GM18498 (cell line): ENCODE measurements around the gene MUC22.
"Not testable (repeated sequence)": the region's sequence is repeated elsewhere in the genome, so short reads cannot be mapped to it uniquely, and the experiment has no call there.

Experiments
- ATAC-seq: cut with Tn5 transposase; IDR thresholded peaks from one replicate; pipeline ENCODE4 v1.9.1; 2021; ENCODE audit warnings: mild to moderate bottlenecking, moderate library complexity; ENCODE audit not compliant: unreplicated experiment

Gene MUC22

DNA sequence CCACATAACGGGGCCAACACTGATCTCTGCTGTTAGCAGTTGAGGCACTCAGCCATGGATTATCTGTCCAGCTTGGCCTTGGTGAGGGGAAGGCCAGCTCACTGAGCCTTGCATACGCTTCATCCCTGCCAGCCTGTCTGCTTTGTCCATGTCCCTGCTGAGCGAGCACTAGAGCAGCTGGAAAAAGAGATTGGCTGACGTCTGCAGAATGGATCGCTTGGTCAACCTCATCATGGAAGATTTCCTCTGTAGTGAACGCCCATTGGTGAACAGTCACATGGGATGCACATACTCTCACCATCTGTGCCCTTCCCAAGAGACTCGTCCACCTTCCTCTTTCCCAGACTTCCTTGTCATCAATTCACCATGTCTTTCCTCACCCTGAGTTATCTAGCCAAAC lies 26.9 kb downstream of the MUC22 start:
- no peak for ATAC-seq

DNA sequence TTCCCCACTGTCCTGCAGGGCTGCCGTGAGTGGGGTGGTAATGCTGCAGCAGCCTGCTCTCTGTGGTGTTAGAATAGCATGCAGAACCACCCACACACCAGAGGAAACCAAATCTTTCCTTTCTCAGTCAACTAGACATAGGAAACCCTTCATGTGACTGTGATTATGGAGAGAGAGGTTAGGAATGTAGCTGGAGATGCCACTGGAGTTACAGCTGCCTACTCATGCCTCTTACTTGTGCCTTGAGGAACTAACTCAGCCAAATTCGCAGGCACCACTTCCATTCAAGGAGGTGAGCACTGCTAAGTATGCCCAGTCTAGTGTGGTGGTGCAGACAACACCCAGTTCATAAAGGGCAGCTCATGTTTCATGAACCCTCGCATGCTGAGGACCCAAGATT lies 27.4 kb downstream of the MUC22 start:
- no peak for ATAC-seq

DNA sequence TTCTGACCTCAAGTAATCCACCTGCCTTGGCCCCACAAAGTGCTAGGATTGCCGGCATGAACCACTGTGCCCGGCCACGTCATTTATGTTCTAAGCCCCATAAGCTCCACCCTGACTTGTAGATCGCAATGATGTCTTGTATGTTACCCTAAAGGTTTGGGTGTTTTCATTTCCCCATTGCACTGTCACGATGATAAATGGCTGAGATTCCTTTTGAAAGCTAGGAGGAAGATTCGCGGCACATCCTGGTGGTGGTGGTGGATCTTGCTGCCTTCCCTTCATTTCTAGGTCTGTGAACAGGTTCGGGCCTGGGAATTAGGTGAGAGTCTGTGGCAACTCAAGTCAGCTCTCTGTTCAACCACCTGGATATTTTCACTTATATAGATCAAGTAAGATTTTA lies 28.3 kb downstream of the MUC22 start:
- no peak for ATAC-seq

DNA sequence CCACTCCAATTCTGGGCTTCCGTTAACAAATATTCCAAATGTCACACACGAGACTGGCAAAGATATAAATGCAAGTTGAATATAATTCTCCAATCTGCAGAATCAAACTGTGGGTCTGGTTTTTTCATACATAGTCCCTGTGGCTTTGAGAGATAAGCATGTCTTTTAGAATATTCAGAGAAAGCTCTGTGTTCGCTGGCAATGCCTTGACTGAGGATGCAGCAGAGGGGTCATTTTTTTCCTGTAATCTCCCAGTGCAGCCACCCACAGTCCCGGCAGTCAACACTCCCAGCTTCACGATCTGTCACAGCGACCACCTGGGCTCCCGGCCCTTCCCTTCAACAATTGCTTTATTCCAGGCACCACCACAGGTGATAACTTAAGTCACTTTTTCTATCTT lies 30.5 kb downstream of the MUC22 start:
- no peak for ATAC-seq

DNA sequence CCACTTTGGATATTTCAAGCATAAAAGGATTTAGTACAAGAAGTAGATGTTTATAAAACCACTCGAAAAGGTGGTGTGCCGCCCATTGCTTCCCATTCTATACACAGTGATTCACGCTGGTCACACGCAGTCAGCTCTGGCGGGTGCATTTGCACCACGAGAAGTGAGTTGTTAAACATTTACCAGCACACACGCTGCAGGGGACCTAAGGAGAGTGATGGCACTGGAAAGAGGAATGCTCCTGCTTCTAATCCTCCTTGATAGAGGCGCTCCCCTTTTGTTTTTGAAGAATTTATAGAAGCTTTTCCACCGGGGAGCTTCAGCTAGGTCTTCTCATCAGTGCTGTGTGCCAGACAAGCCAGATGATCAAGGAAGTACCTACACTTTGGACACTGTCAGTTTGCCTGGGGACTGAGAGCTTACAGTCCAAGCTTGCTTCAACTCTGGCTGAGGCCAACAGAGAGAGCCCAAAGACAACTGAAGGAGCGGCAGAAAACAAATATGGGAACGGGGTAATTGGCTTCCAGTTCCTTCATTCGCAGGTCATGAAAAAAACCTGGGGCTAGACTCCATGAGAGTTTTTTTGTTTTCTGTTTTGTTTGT lies 31.2 kb downstream of the MUC22 start:
- no peak for ATAC-seq

DNA sequence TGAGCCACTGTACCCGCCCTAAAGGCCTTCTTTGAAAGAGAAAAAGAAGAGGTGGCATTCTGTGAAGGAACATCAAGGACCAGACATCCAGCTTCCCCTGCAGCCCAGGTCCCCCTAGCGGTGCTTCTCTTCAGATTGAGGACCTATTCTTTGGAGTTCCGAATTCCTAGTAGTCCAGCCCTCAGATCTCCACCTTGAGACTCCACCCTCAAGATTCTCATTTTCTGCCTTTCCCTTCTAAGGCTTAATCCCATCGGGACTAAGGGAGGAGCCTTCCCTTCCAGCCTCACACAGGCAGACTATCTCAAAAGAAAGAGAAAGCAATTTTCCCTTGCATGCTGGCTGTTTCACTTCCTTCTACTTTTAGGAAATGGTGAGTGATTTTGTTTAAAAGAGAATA lies 32.5 kb downstream of the MUC22 start:
- no peak for ATAC-seq

DNA sequence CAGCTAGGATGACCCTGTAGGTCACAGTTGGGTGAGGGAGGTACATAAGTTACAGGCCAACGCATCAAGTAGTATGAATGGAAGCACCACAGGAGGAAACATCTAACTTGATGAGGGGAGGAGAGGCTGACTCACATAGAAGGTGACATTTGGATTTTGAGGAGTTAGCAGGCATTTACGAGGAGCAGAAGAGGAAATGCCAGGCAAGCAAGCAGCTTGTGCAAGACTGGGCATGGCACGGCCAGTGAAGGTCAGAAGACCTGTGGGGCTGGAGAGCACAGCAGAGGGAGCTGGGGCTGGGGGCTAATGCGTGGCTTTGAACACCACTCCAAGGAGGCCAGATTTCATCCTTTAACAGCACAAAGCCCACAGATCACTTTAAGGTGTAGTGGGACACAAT lies 37.8 kb downstream of the MUC22 start:
- ATAC-seq = no peak

DNA sequence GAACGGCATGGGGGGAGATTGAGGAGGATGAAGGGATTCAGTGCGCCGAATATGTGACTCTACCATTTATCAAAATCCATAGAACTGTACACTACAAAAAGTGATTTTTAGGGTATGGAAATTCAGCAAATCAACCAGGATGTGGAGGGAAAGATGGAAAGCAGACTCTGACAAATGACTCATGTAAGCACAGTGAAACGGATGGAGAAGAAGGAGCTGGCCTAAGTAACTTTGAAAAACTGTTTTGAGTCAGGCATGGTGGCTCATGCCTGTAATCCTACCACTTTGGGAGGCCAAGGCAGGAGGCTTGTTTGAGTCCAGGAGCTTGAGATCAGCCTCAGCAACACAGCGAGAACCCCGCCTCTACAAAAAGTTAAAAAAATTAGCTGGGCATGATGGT lies 39.2 kb downstream of the MUC22 start:
- ATAC-seq = no peak

DNA sequence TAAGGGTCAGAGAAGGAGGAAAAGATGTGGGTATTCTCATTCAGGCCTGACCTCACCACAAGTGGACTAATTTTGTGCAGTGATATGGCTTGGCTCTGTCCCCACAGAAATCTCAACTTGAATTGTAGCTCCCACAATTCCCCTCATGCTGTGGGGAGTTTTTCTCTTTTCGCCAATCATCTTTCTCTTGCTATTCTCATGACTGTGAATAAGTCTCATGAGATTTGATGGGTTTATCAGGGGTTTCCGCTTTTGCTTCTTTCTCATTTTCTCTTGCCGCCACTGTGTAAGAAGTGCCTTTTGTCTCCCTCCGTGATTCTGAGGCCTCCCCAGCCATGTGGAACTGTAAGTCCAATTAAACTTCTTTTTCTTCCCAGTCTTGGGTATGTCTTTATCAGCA lies 42.9 kb downstream of the MUC22 start:
- ATAC-seq = not testable (repeated sequence)

DNA sequence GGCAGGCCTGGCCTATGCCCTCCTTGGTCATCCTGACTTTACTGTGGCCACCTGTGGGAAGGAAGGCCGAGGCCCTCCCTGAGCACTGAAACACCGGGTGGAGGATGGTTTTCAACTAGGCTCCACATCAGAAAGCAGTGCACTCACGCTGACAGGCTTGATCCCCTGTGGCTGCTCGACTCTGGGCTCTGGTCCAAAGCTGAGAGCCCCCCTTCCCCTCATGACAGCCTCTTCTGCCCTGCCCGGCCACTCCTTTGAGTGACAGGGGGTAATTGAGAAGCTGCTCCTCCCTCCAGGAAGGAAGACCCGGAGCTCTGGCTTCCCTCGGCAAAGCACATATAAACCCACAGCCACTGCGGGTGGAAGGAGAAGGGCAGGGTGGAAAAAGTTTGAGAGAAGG lies 43.6 kb downstream of the MUC22 start:
- no peak for ATAC-seq

DNA sequence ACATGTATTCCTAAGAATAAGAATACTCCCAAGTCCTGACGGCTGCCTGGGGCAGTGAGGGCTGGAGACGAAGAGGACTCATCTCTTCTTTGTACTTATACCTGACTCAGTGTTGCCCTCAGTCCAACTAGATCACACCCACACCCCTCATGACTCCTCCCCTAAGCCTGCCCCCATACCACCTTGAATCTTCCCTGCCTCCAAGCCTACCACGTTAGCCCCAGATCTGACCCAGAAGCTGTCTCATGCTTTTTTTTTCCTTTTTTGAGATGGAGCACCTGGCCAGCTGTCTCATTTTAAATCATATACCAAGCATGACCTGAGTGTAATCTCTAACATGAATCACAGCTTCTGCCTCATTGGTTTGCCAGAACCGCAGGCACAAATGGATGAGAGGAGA lies 45.2 kb downstream of the MUC22 start:
- no peak for ATAC-seq

DNA sequence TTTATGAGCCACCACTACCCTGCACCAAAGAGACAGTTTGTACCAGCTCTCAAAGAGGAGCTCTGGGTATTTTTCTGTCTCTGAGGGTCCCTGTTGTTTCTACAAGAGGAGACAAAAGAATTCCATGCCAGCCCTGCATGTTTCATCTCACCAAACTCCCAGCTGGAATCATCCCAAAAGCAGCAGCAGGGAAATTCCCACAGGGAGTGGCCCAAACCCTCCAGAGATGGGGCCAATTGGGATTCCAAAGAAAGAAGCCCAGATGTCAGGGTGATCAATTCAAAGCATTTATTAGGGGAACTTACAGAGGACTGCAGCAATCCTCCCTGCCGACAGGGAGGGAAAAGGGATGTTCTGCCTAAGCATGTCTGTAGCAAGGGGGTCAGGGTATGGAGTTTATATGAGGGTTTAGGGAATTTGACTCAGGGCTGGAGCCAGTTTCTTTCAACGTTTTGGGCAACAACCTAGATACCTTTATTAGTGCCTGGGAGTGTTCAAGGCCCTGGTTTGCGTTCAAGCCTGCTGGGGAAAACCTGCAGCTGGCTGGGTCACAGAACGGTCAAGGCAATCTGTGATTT lies 47.2 kb downstream of the MUC22 start:
- ATAC-seq = no peak

DNA sequence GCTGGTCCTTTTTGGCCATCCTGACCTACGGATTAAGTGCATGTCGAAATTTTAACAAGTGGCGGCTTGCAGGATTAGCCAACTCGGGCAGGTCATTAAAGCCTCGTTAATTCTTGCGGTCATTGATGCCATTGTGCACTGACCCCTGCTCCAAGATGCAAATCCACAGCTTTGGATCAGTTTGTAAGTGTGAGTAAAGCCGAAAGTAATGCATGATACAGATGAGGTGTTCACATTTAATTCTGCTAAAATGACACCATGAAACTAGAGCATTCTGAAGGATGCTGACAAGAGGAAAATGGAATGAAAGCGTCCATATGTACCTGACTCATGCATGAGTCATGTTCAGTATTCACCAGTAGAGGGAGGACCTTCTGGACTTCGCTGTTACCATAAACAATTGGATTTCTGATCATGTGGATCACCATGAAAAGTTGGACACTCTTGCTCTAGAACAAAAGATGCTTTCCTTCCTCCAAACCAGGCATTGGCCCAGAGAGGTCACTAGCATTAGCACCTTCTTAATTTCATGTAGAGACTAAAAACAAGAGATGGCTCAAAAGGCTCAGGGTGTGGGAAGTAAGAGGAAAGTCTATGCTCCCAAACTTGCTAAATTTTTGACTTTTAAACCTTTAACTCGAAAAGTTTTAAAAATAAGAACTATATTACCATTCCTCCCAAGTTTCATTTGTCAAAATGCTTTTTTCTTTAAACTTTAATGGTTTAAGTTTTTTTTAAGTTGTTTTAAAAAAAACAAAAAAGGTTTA lies 48.0 kb downstream of the MUC22 start:
- no peak for ATAC-seq

DNA sequence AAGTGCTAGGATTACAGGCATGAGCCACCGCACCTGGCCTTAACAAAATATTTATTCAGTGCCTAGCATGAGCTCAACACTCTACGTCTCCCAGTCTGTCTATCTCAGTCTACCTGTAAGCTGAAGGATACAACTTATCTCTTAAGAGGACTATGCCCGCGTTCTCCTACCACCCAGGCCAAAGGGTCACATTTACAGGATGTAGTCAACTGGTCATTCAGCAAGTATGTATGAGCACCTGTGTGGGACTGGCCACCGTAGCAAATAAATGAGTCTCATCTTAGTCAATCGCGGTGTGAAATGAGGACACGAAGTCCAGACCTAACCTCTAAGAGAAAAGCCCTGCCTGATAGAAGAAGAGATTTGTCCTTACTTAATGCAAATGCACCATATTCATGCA lies 49.9 kb downstream of the MUC22 start:
- ATAC-seq = no peak

DNA sequence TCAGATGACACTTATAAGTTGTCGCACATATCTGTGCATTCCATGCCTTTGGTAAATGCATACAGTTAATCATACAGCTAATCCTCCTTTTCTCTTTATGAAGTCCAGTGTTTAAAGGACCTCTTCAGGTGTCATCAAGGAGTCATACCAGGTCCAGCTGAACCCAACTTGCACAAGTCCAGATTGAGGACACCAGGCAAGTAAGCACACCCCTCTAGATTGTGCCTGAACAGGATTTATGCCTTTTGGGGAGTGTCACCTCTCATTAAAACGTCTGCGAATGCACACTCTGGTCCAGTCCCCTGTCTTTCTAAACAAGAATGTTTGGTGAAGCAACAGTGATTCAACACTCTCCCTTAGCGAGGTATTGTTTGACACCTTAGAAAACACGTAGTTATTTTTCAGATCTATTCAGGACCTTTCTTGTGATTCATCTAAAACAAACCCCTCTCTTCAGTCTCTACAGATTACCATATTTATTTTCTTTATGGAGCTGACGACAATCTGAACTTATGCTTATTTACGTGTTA lies 53.7 kb downstream of the MUC22 start:
- ATAC-seq = no peak

DNA sequence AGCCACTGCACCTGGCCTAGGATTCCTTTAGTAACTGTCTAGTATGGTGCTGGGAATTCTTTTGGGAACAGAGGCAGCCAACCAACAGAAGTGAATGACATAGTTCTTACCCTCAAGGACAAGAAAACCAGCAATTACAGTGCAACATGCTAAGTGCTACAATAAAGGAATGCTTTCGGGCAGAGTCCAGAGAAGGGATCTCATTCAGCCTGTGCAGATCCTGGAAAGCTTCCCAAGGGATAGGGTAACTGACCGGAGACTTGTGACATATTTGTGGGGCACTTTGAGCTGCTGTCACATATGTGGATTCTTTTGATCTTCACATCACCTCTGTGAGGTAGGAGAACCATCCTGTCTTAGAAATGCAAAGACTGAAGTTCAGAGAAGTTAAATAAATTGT lies 55.3 kb downstream of the MUC22 start:
- ATAC-seq = no peak

DNA sequence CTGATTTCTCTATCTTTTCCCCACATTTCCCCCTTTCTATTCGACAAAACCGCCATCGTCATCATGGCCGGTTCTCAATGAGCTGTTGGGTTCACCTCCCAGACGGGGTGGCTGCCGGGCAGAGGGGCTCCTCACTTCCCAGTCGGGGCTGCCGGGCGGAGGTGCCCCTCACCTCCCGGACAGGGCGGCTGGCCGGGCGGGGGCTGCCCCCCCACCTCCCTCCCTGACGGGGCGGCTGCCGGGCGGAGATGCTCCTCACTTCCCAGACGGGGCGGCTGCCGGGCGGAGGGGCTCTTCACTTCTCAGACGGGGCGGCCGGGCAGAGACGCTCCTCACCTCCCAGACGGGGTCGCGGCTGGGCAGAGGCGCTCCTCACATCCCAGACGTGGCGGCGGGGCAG lies 56.8 kb downstream of the MUC22 start:
- not testable (repeated sequence) for ATAC-seq

DNA sequence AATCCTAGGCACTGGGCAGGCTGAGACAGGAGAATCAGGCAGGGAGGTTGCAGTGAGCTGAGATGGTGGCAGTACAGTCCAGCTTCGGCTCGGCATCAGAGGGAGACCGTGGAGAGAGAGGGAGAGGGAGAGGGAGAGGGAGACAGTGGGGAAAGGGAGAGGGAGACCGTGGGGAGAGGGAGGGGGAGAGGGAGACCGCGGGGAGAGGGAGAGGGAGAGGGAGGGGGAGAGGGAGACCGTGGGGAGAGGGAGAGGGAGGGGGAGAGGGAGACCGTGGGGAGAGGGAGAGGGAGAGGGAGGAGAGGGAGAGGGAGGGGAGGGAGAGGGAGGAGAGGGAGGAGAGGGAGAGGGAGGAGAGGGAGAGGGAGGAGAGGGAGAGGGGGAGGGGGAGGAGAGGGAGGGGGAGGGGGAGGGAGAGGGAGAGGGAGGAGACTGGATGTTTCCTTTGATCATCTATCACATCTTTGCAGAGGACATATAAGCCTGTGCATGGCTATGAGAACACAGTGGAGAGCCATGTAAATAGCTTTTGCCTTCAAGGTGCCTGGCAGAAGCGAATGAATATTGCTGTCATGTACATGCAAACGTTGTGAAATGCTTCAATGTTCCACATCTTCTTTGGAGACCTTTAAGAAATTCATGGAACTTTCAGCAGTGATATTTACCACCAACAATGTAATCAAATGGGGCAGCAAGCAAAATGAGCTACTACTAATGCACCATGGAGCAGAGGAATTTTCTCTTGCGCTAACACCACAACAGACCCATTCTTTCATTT lies 57.8 kb downstream of the MUC22 start:
- ATAC-seq = not testable (repeated sequence)

DNA sequence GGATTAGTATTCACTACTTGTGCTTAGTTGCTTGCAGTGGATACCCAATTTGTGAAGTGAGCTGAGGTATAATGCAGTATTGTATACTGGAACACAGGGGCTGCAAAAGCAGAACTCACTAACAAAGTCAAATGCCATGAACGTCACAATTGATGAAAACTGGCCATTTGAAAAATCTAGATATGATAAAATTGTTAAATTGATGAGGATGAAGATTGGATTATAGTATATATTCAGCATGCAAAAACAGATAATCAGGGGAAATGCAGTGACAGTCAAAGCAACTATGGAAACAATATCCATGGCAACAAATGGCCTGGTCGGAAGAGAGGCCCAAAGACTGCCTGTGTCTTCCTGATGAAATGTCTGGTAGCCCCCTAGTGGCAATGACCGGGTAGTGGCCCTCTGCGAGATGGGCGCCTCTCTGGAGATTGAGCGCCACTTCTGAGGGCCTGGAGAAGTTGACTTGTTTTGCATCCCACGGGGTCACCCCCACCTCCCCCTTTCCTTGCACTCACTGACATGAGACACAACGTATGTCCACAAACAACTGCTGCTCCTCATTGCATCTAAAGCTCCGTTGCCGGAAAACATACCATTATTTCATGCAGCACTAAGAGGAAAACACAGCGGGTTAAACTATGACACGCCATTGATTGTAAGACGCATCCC lies 58.5 kb downstream of the MUC22 start:
- ATAC-seq = no peak

DNA sequence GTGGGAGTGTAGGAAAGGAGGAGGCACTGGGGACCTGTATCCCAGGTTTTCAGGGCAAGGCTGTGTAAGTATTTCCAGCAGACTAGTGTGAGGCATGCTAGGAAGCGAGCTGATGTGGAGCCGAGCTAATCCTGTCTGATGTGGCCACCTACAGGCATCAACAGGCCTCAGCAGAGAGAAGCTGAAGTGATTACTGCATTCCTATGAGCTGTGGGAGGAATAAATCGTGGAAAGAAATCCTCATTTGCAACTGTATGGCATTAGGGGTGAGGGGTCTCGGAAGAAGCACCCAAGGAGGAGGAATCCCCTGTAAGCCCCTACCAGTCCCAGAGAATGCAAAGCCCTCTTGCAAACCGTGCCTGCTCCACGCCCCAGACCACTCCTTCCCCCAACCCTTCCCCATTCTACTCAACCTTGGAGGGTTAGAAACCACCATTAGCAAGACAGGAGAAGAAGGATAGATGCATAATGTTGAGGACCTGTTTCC lies 60.5 kb downstream of the MUC22 start:
- no peak for ATAC-seq

DNA sequence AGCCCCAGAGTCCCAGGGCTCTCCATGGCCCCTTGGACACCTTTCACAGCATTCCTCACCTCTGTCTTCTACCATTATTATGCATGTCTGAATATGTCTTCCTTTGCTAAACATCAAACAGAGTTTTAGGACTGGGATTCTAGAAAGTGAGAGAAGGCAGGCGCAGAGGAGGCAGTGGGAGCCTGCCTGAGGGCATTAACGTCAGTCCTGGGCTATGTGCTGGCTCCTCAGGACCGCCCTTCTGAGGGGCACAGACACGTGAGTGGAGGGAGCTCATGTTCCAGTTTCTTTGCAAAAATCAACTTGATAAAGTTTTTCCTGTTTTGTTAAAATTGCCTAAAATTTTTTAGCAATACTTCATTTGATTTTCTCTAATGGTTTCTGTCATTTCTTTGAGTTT lies 64.1 kb downstream of the MUC22 start:
- no peak for ATAC-seq
